Fibroblast of lung (primary cell): ENCODE data around the gene ITPR1. TPM values are rescaled to one million over a fixed set of nuclear protein-coding genes. Genes with fewer than 3 reads are reported as not detected.

Experiments
- DNase-seq, 2 donors: peaks; one replicate each; pipeline versions ENCODE4 v3.0.0 to v3.0.0-alpha.2; 2010; ENCODE audit warnings: low read depth in 2 of 2
- H2AFZ ChIP-seq: 2 replicates; pipeline ENCODE4 v1.5.1; 2012; ENCODE audit warnings: low read length, control low read depth, inconsistent platforms
- H3K27ac ChIP-seq: 2 replicates; pipeline ENCODE4 v1.5.1; 2011; ENCODE audit warnings: low read length, control low read depth; ENCODE audit not compliant: insufficient read depth
- H3K27me3 ChIP-seq: 2 replicates; pipeline ENCODE4 v1.5.1; 2011; ENCODE audit warnings: mild to moderate bottlenecking, low read length; ENCODE audit not compliant: control insufficient read depth, insufficient read depth
- H3K36me3 ChIP-seq: 2 replicates; pipeline ENCODE4 v1.5.1; 2011; ENCODE audit warnings: low read length; ENCODE audit not compliant: control insufficient read depth, insufficient read depth
- H3K4me1 ChIP-seq: 2 replicates; pipeline ENCODE4 v1.5.1; 2011; ENCODE audit warnings: low read length; ENCODE audit not compliant: control insufficient read depth, insufficient read depth; ENCODE audit errors: extremely low read depth
- H3K4me2 ChIP-seq: 2 replicates; pipeline ENCODE4 v1.5.1; 2011; ENCODE audit warnings: low read length, control low read depth; ENCODE audit not compliant: insufficient read depth; ENCODE audit errors: extremely low read depth
- H3K4me3 ChIP-seq, 4 experiments: fragments of 200-600 bp in 1 of 4; sonication (generic) in 1 of 4; replicated peaks in 1 of 4; 2 replicates each; pipeline ENCODE4 v1.5.1; 2011 to 2016; ENCODE audit warnings: low read length in 4 of 4, low read depth in 3 of 4, mild to moderate bottlenecking in 3 of 4, control low read depth in 2 of 4, inconsistent platforms in 1 of 4, mixed read lengths in 1 of 4; ENCODE audit not compliant: insufficient read depth in 1 of 4; ENCODE audit errors: control extremely low read depth in 1 of 4
- H3K79me2 ChIP-seq: 2 replicates; pipeline ENCODE4 v1.5.1; 2012; ENCODE audit warnings: mild to moderate bottlenecking, low read length, inconsistent platforms; ENCODE audit not compliant: control insufficient read depth, insufficient read depth
- H3K9ac ChIP-seq: 2 replicates; pipeline ENCODE4 v1.5.1; 2011; ENCODE audit warnings: mild to moderate bottlenecking, low read length, control low read depth; ENCODE audit not compliant: insufficient read depth
- H3K9me3 ChIP-seq: 2 replicates; pipeline ENCODE4 v1.5.1; 2012; ENCODE audit warnings: low read depth, low read length; ENCODE audit not compliant: control insufficient read depth, insufficient read depth
- H4K20me1 ChIP-seq: 2 replicates; pipeline ENCODE4 v1.5.1; 2011; ENCODE audit warnings: low read length; ENCODE audit not compliant: control insufficient read depth, insufficient read depth; ENCODE audit errors: extremely low read depth
- EZH2 ChIP-seq: IDR thresholded peaks from 2 replicates; pipeline ENCODE4 v1.5.1; 2012; ENCODE audit warnings: low read length, control low read depth, mild to moderate bottlenecking; ENCODE audit errors: missing control alignments
- polyA plus RNA-seq, 2 donors: library from polyadenylated mRNA; depleted of rRNA in 1 of 2; stranded (reverse) in 1 of 2; unstranded in 1 of 2; fragments of >200 nt; gene quantifications; 2 replicates each; pipeline ENCODE4 v1.2.1, GENCODE V29; 2011 to 2012; ENCODE audit warnings: missing spikeins in 1 of 2
- total RNA-seq: library from RNA; depleted of rRNA; stranded (reverse); fragments of >200 nt; gene quantifications from 2 replicates; pipeline ENCODE4 v1.2.1, GENCODE V29; 2014
- TF ChIP-seq, protein P1 (sequence below), 2 donors: IDR thresholded peaks in 1 of 2; conservative IDR thresholded peaks in 1 of 2; 1 replicate in 1 of 2; 2 replicates in 1 of 2; pipeline ENCODE4 v1.5.1; 2011 to 2012; ENCODE audit warnings: low read length in 2 of 2, control low read depth in 1 of 2, inconsistent platforms in 1 of 2, low read depth in 1 of 2, mild to moderate bottlenecking in 1 of 2

Gene ITPR1
- total and polyA plus RNA-seq, 2 donors (not counting 1 experiment from before 2014, with no cell fraction given) = 19.2 to 87.0 TPM

DNA sequence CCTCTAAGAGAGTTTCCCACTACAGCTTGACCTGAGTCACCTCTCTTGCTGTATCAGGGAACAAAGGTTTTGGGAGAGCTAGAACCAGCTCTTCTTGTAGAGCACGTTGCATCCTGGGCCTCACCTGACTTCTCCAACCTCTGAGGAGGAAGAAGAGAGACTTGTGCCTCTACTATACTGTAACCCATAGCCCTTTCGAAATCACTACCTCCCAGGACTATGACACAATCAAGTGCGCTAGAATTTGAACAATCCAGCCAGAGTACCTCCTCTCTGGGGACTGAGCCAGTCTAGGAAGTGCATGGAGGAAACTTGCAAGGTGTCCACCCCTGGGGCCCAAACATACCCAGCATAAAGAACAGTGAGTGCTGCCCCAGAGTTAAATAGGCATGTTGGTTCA lies 293.3 kb downstream of the ITPR1 start:
- H3K27ac ChIP-seq = no peak overlapping the region
- H2AFZ ChIP-seq = no peak overlapping the region
- DNase-seq = no peak
- H3K9ac ChIP-seq = no peak overlapping the region
- H3K4me2 ChIP-seq = no peak overlapping the region
- H4K20me1 ChIP-seq = no peaks in the 10 kb centered on the region
- no peaks in the 10 kb centered on the region for H3K27me3 ChIP-seq
- no peak overlapping the region for H3K4me3 ChIP-seq
- H3K4me1 ChIP-seq = no peaks in the 10 kb centered on the region
- H3K36me3 ChIP-seq = no peaks in the 10 kb centered on the region
- no peaks in the 10 kb centered on the region for H3K9me3 ChIP-seq
- H3K79me2 ChIP-seq = no peaks in the 10 kb centered on the region
- TF ChIP-seq, protein P1, sequence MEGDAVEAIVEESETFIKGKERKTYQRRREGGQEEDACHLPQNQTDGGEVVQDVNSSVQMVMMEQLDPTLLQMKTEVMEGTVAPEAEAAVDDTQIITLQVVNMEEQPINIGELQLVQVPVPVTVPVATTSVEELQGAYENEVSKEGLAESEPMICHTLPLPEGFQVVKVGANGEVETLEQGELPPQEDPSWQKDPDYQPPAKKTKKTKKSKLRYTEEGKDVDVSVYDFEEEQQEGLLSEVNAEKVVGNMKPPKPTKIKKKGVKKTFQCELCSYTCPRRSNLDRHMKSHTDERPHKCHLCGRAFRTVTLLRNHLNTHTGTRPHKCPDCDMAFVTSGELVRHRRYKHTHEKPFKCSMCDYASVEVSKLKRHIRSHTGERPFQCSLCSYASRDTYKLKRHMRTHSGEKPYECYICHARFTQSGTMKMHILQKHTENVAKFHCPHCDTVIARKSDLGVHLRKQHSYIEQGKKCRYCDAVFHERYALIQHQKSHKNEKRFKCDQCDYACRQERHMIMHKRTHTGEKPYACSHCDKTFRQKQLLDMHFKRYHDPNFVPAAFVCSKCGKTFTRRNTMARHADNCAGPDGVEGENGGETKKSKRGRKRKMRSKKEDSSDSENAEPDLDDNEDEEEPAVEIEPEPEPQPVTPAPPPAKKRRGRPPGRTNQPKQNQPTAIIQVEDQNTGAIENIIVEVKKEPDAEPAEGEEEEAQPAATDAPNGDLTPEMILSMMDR (conservative IDR thresholded peaks at IDR 0.05 in 1 of 2, IDR thresholded peaks at IDR 0.05 in 1 of 2; ENCODE audit: low read depth in 1 of 2, low read length in 2 of 2) = no peak
- TF ChIP-seq EZH2 = no peak

DNA sequence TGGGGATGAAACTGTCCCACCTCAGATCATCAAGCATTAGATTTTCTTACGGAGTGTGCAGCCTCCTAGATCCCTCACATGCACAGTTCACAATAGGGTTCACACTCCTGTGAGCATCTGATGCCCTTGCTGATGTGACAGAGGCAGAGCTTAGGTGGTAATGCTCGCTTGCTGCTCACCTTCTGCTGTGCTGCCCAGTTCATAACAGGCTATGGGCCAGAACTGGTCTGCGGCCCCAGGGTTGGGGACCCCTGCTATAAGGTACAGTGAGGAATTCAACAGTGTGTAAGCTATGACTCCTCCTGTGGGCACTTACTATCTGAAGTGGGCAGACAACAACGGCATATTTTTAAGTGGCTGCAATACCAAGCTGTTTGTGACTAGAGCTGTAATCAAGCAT lies 298.2 kb downstream of the ITPR1 start:
- Histone ChIP-seq H4K20me1 (no peaks in the 10 kb centered on the region), H3K4me3 (no peak overlapping the region), H3K4me1 (no peaks in the 10 kb centered on the region), H3K27ac (no peak overlapping the region), H3K4me2 (no peak overlapping the region), H2AFZ (no peak overlapping the region), H3K9ac (no peak overlapping the region), H3K27me3 (no peaks in the 10 kb centered on the region), H3K36me3 (no peaks in the 10 kb centered on the region), H3K79me2 (no peaks in the 10 kb centered on the region), H3K9me3 (no peaks in the 10 kb centered on the region)
- TF ChIP-seq, protein P1 (conservative IDR thresholded peaks at IDR 0.05 in 1 of 2, IDR thresholded peaks at IDR 0.05 in 1 of 2; ENCODE audit: low read depth in 1 of 2, low read length in 2 of 2) = no peak
- TF ChIP-seq EZH2 = no peak
- DNase-seq = no peak

- Histone ChIP-seq H3K79me2 (no peaks in the 10 kb centered on the region), H4K20me1 (no peaks in the 10 kb centered on the region), H3K4me3 (no peak overlapping the region), H3K9ac (no peak overlapping the region), H3K27me3 (no peaks in the 10 kb centered on the region), H3K4me2 (no peak overlapping the region), H3K27ac (no peak overlapping the region), H2AFZ (no peak overlapping the region), H3K9me3 (no peaks in the 10 kb centered on the region), H3K36me3 (no peaks in the 10 kb centered on the region), H3K4me1 (no peaks in the 10 kb centered on the region)
- TF ChIP-seq, protein P1 (conservative IDR thresholded peaks at IDR 0.05 in 1 of 2, IDR thresholded peaks at IDR 0.05 in 1 of 2; ENCODE audit: low read depth in 1 of 2, low read length in 2 of 2) = no peak
- TF ChIP-seq EZH2 = no peak
- DNase-seq = no peak
Observed at GRCh38 chr3:4793311-4793710, 300.2 kb downstream of the ITPR1 start.
